Astrocyte of the spinal cord (primary cell): Measurements from ENCODE around the gene STK17B.

Source experiments
- DNase-seq: peaks from one replicate; pipeline ENCODE4 v3.0.0; 2011; ENCODE audit warnings: low read depth, low spot score
- H3K4me3 ChIP-seq: 2 replicates; pipeline ENCODE4 v1.5.1; 2011; ENCODE audit warnings: low read depth, mild to moderate bottlenecking, low read length, moderate library complexity
- CTCF ChIP-seq: IDR thresholded peaks from 2 replicates; pipeline ENCODE4 v1.5.1; 2012; ENCODE audit warnings: low read depth, mild to moderate bottlenecking, low read length, inconsistent platforms
- in situ Hi-C: cut with HindIII; loops from 2 replicates; pipeline ENCODE4 v1.10.0; 2017; ENCODE audit warnings: low sequenced_read_pairs

Gene STK17B

GRCh38 chr2:196130039-196130825 is 41.1 kb downstream of the STK17B start:
- DNase-seq: no peak
- in situ Hi-C loops: no loop called here
- TF ChIP-seq CTCF: no peak
- no peak overlapping the region for H3K4me3 ChIP-seq

GRCh38 chr2:196128749-196129148 is 42.6 kb downstream of the STK17B start:
- no peak for TF ChIP-seq CTCF
- H3K4me3 ChIP-seq: no peak overlapping the region
- in situ Hi-C loops: no loop called here
- DNase-seq: no peak

GRCh38 chr2:196125596-196125995 is 45.8 kb downstream of the STK17B start:
- no peak overlapping the region for H3K4me3 ChIP-seq
- TF ChIP-seq CTCF: no peak
- in situ Hi-C loops: no loop called here
- DNase-seq: no peak

- H3K4me3 ChIP-seq: no peak overlapping the region
- in situ Hi-C loops: no loop called here
- TF ChIP-seq CTCF: no peak
- DNase-seq: peak; percentile 58
Measured at GRCh38 chr2:196123679-196124373, 47.6 kb downstream of the STK17B start.

GRCh38 chr2:196119926-196120325 is 51.5 kb downstream of the STK17B start:
- in situ Hi-C loops: no loop called here
- DNase-seq: no peak
- H3K4me3 ChIP-seq: no peak overlapping the region
- TF ChIP-seq CTCF: no peak

GRCh38 chr2:196117214-196117705 is 54.1 kb downstream of the STK17B start:
- H3K4me3 ChIP-seq: no peak overlapping the region
- no peak for TF ChIP-seq CTCF
- DNase-seq: no peak
- in situ Hi-C loops: no loop called here
